H1 (cell line): ENCODE measurements around the gene OTUB1. TPM values are rescaled to one million over a fixed set of nuclear protein-coding genes. Genes with fewer than 3 reads are reported as not detected.

Source experiments
- polyA plus RNA-seq, 7 experiments: library from polyadenylated mRNA; depleted of rRNA in 3 of 7; stranded (reverse) in 5 of 7; unstranded in 2 of 7; fragments of >200 nt in 5 of 7; fragments of 200-250 nt in 2 of 7; gene quantifications; 1 replicate in 5 of 7; 2 replicates in 1 of 7; 4 replicates in 1 of 7; pipeline versions ENCODE4 v1.2.1 to v1.2.3, GENCODE V29; 2011 to 2013; ENCODE audit warnings: missing spikeins in 2 of 7, mixed read lengths in 2 of 7
- total RNA-seq: library from RNA; stranded (reverse); fragmentation: NEBNext Ultra II Directional; extraction: Animal tissue kit (Norgen Biotek cat#: 25700); gene quantifications from 2 replicates; pipeline ENCODE4 v1.2.1, GENCODE V29; 2021
- TF ChIP-seq, protein P1 (sequence below): fragments of 300-600 bp; sonication (generic); IDR thresholded peaks from 2 replicates; pipeline ENCODE4 v1.7.1; 2012; ENCODE audit warnings: low read length, moderate library complexity, mild to moderate bottlenecking, inconsistent platforms; ENCODE audit not compliant: insufficient replicate concordance

OTUB1 gene
- total and polyA plus RNA-seq, 2 of the 8 experiments (the other 6 are each of a cell fraction or from before 2014, with no cell fraction given) = 110 to 274 TPM

DNA sequence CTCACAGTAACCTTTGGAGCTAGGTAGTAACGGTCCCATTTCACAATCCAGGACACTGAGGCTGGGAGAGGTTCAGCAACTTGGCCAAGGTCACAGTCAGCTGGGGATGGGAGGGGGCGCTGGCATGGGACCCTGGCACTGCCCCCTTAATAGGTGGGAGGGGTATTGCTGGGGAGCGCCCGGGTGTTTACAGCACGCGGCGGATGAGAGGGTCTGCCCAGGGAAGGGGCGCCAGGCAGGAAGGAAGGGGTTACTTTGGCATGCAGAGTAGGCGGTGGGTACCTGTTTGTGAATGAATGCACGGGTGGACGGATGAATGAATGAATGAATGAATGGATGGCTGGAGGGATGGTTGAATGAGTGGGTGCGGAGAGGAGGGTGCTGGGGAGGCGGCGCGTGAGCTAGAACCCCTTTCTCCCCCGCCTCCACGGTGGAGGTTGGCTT lies 48.9 kb downstream of the OTUB1 start (continued):
- TF ChIP-seq, protein P1, sequence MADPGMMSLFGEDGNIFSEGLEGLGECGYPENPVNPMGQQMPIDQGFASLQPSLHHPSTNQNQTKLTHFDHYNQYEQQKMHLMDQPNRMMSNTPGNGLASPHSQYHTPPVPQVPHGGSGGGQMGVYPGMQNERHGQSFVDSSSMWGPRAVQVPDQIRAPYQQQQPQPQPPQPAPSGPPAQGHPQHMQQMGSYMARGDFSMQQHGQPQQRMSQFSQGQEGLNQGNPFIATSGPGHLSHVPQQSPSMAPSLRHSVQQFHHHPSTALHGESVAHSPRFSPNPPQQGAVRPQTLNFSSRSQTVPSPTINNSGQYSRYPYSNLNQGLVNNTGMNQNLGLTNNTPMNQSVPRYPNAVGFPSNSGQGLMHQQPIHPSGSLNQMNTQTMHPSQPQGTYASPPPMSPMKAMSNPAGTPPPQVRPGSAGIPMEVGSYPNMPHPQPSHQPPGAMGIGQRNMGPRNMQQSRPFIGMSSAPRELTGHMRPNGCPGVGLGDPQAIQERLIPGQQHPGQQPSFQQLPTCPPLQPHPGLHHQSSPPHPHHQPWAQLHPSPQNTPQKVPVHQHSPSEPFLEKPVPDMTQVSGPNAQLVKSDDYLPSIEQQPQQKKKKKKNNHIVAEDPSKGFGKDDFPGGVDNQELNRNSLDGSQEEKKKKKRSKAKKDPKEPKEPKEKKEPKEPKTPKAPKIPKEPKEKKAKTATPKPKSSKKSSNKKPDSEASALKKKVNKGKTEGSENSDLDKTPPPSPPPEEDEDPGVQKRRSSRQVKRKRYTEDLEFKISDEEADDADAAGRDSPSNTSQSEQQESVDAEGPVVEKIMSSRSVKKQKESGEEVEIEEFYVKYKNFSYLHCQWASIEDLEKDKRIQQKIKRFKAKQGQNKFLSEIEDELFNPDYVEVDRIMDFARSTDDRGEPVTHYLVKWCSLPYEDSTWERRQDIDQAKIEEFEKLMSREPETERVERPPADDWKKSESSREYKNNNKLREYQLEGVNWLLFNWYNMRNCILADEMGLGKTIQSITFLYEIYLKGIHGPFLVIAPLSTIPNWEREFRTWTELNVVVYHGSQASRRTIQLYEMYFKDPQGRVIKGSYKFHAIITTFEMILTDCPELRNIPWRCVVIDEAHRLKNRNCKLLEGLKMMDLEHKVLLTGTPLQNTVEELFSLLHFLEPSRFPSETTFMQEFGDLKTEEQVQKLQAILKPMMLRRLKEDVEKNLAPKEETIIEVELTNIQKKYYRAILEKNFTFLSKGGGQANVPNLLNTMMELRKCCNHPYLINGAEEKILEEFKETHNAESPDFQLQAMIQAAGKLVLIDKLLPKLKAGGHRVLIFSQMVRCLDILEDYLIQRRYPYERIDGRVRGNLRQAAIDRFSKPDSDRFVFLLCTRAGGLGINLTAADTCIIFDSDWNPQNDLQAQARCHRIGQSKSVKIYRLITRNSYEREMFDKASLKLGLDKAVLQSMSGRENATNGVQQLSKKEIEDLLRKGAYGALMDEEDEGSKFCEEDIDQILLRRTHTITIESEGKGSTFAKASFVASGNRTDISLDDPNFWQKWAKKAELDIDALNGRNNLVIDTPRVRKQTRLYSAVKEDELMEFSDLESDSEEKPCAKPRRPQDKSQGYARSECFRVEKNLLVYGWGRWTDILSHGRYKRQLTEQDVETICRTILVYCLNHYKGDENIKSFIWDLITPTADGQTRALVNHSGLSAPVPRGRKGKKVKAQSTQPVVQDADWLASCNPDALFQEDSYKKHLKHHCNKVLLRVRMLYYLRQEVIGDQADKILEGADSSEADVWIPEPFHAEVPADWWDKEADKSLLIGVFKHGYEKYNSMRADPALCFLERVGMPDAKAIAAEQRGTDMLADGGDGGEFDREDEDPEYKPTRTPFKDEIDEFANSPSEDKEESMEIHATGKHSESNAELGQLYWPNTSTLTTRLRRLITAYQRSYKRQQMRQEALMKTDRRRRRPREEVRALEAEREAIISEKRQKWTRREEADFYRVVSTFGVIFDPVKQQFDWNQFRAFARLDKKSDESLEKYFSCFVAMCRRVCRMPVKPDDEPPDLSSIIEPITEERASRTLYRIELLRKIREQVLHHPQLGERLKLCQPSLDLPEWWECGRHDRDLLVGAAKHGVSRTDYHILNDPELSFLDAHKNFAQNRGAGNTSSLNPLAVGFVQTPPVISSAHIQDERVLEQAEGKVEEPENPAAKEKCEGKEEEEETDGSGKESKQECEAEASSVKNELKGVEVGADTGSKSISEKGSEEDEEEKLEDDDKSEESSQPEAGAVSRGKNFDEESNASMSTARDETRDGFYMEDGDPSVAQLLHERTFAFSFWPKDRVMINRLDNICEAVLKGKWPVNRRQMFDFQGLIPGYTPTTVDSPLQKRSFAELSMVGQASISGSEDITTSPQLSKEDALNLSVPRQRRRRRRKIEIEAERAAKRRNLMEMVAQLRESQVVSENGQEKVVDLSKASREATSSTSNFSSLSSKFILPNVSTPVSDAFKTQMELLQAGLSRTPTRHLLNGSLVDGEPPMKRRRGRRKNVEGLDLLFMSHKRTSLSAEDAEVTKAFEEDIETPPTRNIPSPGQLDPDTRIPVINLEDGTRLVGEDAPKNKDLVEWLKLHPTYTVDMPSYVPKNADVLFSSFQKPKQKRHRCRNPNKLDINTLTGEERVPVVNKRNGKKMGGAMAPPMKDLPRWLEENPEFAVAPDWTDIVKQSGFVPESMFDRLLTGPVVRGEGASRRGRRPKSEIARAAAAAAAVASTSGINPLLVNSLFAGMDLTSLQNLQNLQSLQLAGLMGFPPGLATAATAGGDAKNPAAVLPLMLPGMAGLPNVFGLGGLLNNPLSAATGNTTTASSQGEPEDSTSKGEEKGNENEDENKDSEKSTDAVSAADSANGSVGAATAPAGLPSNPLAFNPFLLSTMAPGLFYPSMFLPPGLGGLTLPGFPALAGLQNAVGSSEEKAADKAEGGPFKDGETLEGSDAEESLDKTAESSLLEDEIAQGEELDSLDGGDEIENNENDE = no peak
